Mesodermal cell (in vitro differentiated cells): ENCODE data around the gene GALNT17.
"Not testable (repeated sequence)": the region's sequence is repeated elsewhere in the genome, so short reads cannot be mapped to it uniquely, and the experiment has no call there.

Experiments
- H3K27ac ChIP-seq: 2 replicates; pipeline ENCODE4 v1.7.0; 2013; ENCODE audit warnings: mild to moderate bottlenecking, low read depth, low read length, moderate library complexity; ENCODE audit not compliant: severe bottlenecking
- H3K36me3 ChIP-seq: 2 replicates; pipeline ENCODE4 v1.7.1; 2013; ENCODE audit warnings: mild to moderate bottlenecking, low read length, moderate library complexity; ENCODE audit not compliant: control insufficient read depth, insufficient read depth
- H3K4me1 ChIP-seq: one replicate; pipeline ENCODE4 v1.7.1; 2013; ENCODE audit warnings: mild to moderate bottlenecking, low read length; ENCODE audit not compliant: insufficient read depth, control insufficient read depth, poor library complexity, severe bottlenecking
- H3K4me3 ChIP-seq: 2 replicates; pipeline ENCODE4 v1.7.0; 2013; ENCODE audit warnings: low read length, control low read depth, mild to moderate bottlenecking; ENCODE audit not compliant: insufficient read depth, poor library complexity, severe bottlenecking; ENCODE audit errors: extremely low read depth
- H3K9me3 ChIP-seq: 2 replicates; pipeline ENCODE4 v1.7.1; 2013; ENCODE audit warnings: mild to moderate bottlenecking, low read length, moderate library complexity; ENCODE audit not compliant: control insufficient read depth
- WGBS, 2 experiments: methylation state at CpG; one replicate each; pipeline ENCODE4 v1.1.5; 2013; ENCODE audit warnings: missing lambda C conversion rate in 2 of 2; ENCODE audit not compliant: insufficient coverage in 2 of 2; 5-methylcytosine and 5-hydroxymethylcytosine counted together

GALNT17 gene

DNA sequence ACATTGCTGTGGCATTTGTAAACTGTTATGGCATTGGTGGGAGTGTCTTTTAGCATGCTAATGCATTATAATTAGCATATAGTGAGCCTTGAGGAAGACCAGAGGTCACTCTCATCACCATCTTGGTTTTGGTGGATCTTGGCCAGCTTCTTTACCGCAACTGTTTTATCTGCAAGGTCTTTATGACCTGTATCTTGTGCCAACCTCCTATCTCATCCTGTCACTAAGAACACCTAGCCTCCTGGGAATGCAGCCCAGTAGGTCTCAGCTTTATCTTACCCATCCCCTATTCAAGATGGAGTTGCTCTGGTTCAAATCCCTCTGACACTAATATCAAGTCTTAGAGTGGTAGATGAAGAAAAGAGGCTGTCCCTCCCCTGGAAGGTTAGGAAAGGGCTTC lies 506.2 kb downstream of the GALNT17 start:
- peaks cover 26% of the 10 kb centered on the region for H3K4me1 ChIP-seq
- no peak overlapping the region for H3K27ac ChIP-seq
- 91 to 100% methylated on average over 1 of the region's 1 CpG for WGBS, 2 experiments

DNA sequence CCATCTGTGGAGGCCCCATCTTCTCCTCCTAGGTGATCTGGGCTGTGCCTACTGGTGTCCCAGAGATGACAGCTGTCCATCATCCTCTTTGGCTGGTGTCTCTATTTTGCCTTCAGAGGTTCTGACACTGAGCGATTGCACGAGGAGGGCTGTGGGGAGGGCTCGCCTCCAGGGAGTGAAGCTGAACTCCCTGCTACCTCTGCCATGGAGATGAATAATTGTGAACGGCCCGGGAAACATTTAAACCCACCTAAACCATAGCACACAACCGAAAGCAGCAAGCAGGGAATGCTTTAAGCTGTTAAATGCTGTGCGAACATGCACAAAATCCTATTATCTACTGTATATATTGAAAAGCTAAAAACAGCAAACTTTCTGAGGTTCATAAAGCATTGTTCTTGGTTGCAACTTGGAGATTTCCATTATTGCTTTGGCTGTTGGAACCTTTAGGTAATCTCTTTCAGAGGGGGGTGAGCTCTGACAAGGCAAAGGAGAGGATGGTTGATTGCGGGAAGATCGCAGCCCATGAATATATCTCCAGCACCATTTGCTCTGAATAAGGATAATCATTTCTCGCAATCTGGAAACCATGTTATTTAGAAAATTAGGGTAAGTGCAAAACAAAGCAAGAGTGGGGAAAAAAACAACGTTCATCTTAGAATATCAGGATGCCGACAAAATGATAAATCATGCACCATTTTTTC lies 507.6 kb downstream of the GALNT17 start:
- H3K9me3 ChIP-seq: no peaks in the 10 kb centered on the region
- 95% methylated on average over 2 of the region's 12 CpGs; no CpG with 5 or more reads in 1 of the 2 experiments for WGBS, 2 experiments
- H3K4me3 ChIP-seq: no peak overlapping the region
- peaks cover 16% of the 10 kb centered on the region for H3K4me1 ChIP-seq
- no peak overlapping the region for H3K27ac ChIP-seq
- no peaks in the 10 kb centered on the region for H3K36me3 ChIP-seq

More for the DNA sequence above, 506.2 kb downstream of the GALNT17 start:
- no peaks in the 10 kb centered on the region for H3K36me3 ChIP-seq
- no peak overlapping the region for H3K4me3 ChIP-seq
- no peaks in the 10 kb centered on the region for H3K9me3 ChIP-seq

DNA sequence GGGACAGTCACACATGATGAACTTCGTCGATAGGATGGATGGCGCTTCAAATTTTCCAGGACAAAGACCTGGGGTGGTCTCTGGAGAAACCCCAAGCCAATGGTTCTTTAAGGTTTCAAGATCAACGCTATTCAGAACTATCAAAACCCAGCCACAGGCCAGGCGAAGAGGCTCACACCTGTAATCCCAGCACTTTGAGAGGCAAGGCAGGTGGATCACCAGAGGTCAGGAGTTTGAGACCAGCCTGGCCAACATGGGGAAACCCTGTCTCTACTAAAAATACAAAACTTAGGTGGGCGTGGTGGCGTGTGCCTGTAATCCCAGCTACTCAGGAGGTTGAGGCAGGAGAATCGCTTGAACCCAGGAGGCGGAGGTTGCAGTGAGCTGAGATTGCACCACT lies 511.1 kb downstream of the GALNT17 start:
- not testable (repeated sequence) for H3K9me3 ChIP-seq, H3K4me1 ChIP-seq, H3K27ac ChIP-seq, H3K36me3 ChIP-seq, H3K4me3 ChIP-seq
- 88 to 96% methylated on average over 5 to 8 of the region's 9 CpGs for WGBS, 2 experiments

DNA sequence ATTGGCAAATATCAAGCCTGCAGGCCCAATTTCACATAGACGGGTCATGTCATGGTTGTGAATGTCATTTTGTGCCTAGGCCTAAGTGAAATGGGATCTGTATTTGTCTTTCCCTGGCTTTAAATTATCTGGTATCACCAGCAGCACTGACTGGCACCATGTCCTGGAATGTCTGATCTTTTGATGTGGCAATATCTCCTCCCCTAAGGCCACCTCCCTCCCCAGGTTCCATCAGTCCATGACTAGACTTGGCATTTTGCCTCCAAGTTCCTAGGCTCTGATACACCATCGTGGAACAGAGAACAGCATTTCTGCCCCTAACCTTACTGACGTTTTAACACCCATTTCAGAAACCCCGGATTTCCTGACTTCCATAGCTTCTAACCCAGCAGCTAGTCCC lies 513.9 kb downstream of the GALNT17 start:
- H3K9me3 ChIP-seq: peaks cover 21% of the 10 kb centered on the region
- no peak overlapping the region for H3K4me3 ChIP-seq
- no peaks in the 10 kb centered on the region for H3K4me1 ChIP-seq
- no peak overlapping the region for H3K27ac ChIP-seq
- 95 to 100% methylated on average over 1 to 2 of the region's 4 CpGs for WGBS, 2 experiments
- H3K36me3 ChIP-seq: no peaks in the 10 kb centered on the region

DNA sequence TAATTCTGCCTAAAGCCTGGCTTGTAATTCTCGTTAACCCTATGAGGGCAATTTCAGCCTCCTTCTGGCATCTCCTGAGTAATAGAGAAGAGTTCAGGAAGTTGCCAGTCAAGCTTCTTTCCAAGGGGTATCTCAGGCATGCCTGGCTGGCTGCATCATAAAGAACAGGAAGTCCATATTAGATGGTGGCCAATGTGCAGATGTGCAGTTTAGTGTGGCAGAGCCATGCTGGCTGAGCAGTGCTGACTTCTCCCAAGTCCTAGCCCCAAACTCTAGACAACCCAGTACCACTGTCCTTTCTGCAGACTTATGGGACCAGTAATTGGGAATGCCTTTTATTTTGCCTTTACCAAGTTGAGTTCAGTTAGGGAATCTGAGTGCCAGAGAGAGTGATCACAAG lies 517.9 kb downstream of the GALNT17 start:
- Histone ChIP-seq H3K9me3 (peaks cover 21% of the 10 kb centered on the region), H3K36me3 (no peaks in the 10 kb centered on the region), H3K27ac (no peak overlapping the region), H3K4me3 (no peak overlapping the region), H3K4me1 (no peaks in the 10 kb centered on the region)
- 80% methylated on average over 1 of the region's 1 CpG for WGBS, 2 experiments

DNA sequence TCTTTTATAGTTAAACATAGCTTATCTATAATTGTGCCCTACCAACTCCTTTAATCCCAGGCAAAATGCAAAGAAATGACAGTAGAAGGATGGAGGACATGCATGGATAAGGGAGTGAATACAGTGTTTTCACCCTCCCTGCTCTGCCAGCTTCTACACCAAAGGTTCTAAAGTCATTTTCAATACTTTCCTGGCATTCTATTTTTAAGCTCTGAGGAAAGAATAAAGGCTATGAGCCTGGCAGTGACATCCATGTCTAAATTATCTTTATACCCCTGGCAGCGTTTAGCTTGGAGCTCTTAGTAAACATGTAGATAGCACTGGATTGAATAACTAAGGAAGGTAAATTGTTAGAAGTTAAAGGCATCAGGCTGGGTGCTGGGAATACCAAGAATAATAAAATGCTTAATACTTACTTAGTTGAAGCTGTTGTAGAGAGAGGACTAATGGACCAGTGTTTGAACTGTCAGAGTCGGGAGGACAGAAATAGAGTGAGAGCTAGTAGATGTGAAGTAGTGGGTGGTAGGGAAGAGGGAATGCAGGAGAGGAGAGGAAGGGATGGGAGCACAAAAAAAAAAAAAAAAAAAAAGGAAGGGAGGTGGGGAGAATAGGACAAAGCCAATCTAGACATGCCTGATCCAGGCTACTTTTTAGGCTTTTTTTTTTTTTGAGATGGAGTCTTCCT lies 518.9 kb downstream of the GALNT17 start:
- no peak overlapping the region for H3K4me3 ChIP-seq
- H3K9me3 ChIP-seq: peaks cover 21% of the 10 kb centered on the region
- no peak overlapping the region for H3K27ac ChIP-seq
- no peaks in the 10 kb centered on the region for H3K4me1 ChIP-seq
- no peaks in the 10 kb centered on the region for H3K36me3 ChIP-seq
- WGBS, 2 experiments: 80 to 93% methylated on average over 1 of the region's 2 CpGs

DNA sequence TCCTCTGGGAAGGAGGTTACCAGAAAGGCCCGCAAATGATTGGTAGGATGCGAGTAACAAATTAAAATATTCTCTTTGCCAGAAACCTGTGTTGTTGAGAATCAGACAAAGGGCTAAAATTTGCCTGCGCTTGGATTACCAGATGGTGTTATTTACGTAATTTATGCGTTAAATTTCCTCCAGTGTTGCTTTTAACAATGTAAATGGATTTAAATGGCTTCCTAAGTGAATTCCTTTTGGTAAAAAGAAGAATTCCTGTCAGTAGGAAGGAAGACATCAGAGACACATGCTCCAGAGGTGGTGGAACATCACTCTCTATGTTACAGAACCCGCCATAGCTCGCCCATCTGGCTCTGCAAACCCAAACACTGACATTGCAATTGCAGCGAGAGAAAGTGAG lies 520.6 kb downstream of the GALNT17 start:
- no peaks in the 10 kb centered on the region for H3K4me1 ChIP-seq
- H3K27ac ChIP-seq: no peak overlapping the region
- WGBS, 2 experiments: 65 to 71% methylated on average over 6 to 8 of the region's 8 CpGs
- no peak overlapping the region for H3K4me3 ChIP-seq
- H3K9me3 ChIP-seq: peaks cover 21% of the 10 kb centered on the region
- no peaks in the 10 kb centered on the region for H3K36me3 ChIP-seq

DNA sequence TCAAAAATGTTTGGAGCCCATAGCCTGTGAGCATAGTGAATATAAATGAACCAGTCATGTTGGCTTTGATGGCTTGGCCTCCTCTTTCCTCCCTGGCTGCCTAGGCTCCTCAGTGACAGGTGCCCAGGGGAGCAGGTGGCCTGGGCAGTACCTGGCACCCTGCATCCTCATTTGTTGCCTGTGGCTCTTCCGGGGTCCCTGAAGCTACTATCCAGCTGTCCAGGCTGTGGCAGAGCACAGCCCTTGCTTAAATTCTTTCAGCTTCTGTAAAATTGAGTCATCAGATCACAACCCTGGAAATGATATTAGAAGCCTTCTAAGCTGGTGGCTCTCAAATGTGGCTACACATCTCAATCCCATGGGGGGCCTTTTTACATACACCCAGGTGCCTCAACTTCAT lies 525.4 kb downstream of the GALNT17 start:
- H3K4me1 ChIP-seq: no peaks in the 10 kb centered on the region
- no peak overlapping the region for H3K27ac ChIP-seq
- WGBS, 2 experiments: 100% methylated on average over 1 of the region's 1 CpG
- H3K9me3 ChIP-seq: no peaks in the 10 kb centered on the region
- no peak overlapping the region for H3K4me3 ChIP-seq
- H3K36me3 ChIP-seq: no peaks in the 10 kb centered on the region

DNA sequence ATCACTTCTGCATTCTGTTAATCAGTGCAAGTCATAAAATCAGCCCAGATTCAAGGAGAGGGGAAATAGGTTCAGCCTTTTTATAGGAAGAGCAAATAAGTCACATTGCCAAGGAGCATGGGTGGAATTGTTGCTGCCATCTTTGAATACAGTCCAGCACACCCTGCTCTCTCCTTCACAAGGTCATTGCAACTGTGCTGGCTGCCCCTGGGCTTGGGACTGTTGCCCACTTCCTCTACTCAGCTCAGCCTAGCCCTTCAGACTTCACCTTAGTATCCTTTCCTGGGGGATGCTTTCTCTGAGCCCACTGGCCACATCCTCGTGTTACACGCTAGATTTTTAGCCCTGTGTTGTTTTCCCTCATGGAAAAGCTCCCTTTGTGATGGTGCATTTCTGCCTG lies 527.7 kb downstream of the GALNT17 start:
- peaks cover 6% of the 10 kb centered on the region for H3K9me3 ChIP-seq
- H3K4me3 ChIP-seq: no peak overlapping the region
- WGBS, 2 experiments: 77 to 100% methylated on average over 2 of the region's 2 CpGs
- no peak overlapping the region for H3K27ac ChIP-seq
- no peaks in the 10 kb centered on the region for H3K4me1 ChIP-seq
- no peaks in the 10 kb centered on the region for H3K36me3 ChIP-seq

DNA sequence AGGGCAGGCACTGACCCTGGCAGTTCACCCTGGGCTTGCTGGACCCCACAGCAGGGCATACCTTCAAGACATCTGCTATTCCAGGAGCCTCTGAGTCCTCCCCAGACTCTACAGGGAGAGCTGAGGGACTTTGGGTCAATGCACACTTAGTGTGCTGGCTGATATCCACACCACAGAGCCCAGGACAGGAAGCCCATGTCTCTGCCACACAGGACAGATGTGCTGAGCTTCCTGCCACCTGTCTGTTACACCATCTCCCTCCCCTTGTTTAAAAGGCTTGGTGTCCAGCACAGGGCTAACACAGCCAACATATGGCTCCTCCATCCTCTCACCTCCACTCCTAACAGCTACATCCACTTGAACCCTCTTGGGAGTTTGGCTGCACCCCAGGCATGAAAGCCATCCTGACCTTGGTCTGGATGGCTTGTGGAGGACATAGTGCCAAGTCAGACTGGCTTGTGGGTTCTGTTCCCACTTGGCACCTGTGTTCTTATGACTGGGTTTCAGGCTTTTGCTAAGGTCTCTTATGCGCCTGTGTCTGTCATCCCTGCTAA lies 529.8 kb downstream of the GALNT17 start:
- Histone ChIP-seq H3K9me3 (peaks cover 10% of the 10 kb centered on the region), H3K36me3 (no peaks in the 10 kb centered on the region), H3K4me3 (no peak overlapping the region), H3K27ac (no peak overlapping the region), H3K4me1 (no peaks in the 10 kb centered on the region)
- 83 to 100% methylated on average over 1 of the region's 1 CpG for WGBS, 2 experiments

DNA sequence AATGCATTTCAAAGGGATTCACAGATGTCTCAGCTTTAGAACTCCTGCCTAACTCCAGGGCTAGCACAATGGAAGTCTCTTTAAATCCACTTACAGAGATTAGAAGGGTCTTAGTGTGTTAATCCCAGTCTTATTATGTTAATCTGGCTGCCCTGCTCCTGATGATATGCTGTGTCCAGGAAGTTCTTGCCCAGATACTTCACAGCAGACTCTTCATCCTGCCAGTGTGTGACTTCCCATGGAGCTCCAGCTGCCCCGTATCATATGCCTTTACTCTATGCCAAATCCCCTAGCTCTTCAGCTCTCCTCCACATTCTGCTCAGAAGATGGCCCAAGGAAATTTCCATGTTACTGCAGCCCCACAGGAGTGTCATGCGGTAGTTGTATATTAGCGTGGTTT lies 533.8 kb downstream of the GALNT17 start:
- WGBS, 2 experiments: 88 to 93% methylated on average over 2 to 3 of the region's 3 CpGs
- H3K36me3 ChIP-seq: no peaks in the 10 kb centered on the region

More for the DNA sequence above, 533.8 kb downstream of the GALNT17 start:
- Histone ChIP-seq H3K4me3 (no peak overlapping the region), H3K4me1 (no peaks in the 10 kb centered on the region), H3K9me3 (peaks cover 10% of the 10 kb centered on the region), H3K27ac (no peak overlapping the region)
